HepG2 (cell line): Measurements from ENCODE around the gene SLC17A9. TPM values are rescaled to one million over a fixed set of nuclear protein-coding genes. Genes with fewer than 3 reads are reported as not detected.

ENCODE experiments used
- ATAC-seq: fragments of 200-7000 bp; cut with Tn5 transposase; 3 replicates; pipeline ENCODE4 v1.9.1; 2020; ENCODE audit warnings: mild to moderate bottlenecking, moderate library complexity
- BruUV-seq: library from RNA; stranded (reverse); fragments of 400-500 nt; replicated peaks from 2 replicates; lab custom pipeline; 2021; lab: Mats Ljungman, UMichigan
- CTCF ChIA-PET: fragments of 300-600 bp; formaldehyde crosslinking; extraction: SDS; loops from one replicate; lab custom pipeline; 2021; ENCODE audit warnings: low total read pairs, inconsistent platforms, low intra/inter-chr PET ratio; lab: Yijun Ruan, JAX
- POLR2A ChIA-PET: fragments of 350-600 bp; sonication (Branson Sonifier 250); formaldehyde crosslinking; loops from one replicate; lab custom pipeline; 2020; ENCODE audit warnings: antibody characterized with exemption, inconsistent platforms; lab: Yijun Ruan, JAX
- DNase-seq: peaks from one replicate; pipeline ENCODE4 v3.0.0-alpha.2; 2015; ENCODE audit warnings: low spot score
- FAIRE-seq: peaks from 3 replicates; lab custom pipeline; 2011; peaks lifted over from hg19 to GRCh38; lab: Jason Lieb, UNC
- H2AFZ ChIP-seq: one replicate; pipeline ENCODE4 v1.6.1; 2011; ENCODE audit warnings: low read length, inconsistent platforms
- H3K27ac ChIP-seq: fragments of 300-600 bp; 3 replicates; pipeline ENCODE4 v1.8.0; 2011; ENCODE audit warnings: mixed run types, mild to moderate bottlenecking, mixed read lengths, low read length, inconsistent platforms; ENCODE audit not compliant: insufficient read depth; ENCODE audit errors: extremely low read length
- H3K27me3 ChIP-seq, 2 experiments: fragments of 200-600 bp in 1 of 2; 2 replicates in 1 of 2; 3 replicates in 1 of 2; pipeline versions ENCODE4 v1.6.0 to v1.8.0; 2011; ENCODE audit warnings: low read length in 2 of 2, mild to moderate bottlenecking in 2 of 2, moderate library complexity in 2 of 2, inconsistent platforms in 1 of 2; ENCODE audit not compliant: insufficient read depth in 2 of 2, control insufficient read depth in 1 of 2
- H3K36me3 ChIP-seq, 2 experiments: fragments of 200-600 bp in 1 of 2; replicated peaks in 1 of 2; 2 replicates in 1 of 2; 3 replicates in 1 of 2; pipeline versions ENCODE4 v1.5.1 to v1.8.0; 2011; ENCODE audit warnings: low read length in 2 of 2, inconsistent platforms in 1 of 2; ENCODE audit not compliant: insufficient read depth in 2 of 2, control insufficient read depth in 1 of 2
- H3K4me1 ChIP-seq: 2 replicates; pipeline ENCODE4 v1.5.1; 2012; ENCODE audit warnings: low read length, inconsistent platforms; ENCODE audit not compliant: insufficient read depth
- H3K4me2 ChIP-seq: 2 replicates; pipeline ENCODE4 v1.6.0; 2011; ENCODE audit warnings: low read depth, low read length, inconsistent platforms
- H3K4me3 ChIP-seq, 3 experiments: fragments of 200-600 bp in 1 of 3; sonication (generic), shearing (Covaris generic) in 1 of 3; replicated peaks in 1 of 3; 2 replicates each; pipeline ENCODE4 v1.5.1; 2011 to 2016; ENCODE audit warnings: low read length in 3 of 3, inconsistent platforms in 2 of 3, low read depth in 2 of 3, mild to moderate bottlenecking in 2 of 3, control low read depth in 1 of 3, mixed read lengths in 1 of 3; ENCODE audit not compliant: insufficient read depth in 1 of 3
- H3K79me2 ChIP-seq: one replicate; pipeline ENCODE4 v1.6.1; 2011; ENCODE audit warnings: low read length, inconsistent platforms; ENCODE audit not compliant: insufficient read depth
- H3K9ac ChIP-seq: 2 replicates; pipeline ENCODE4 v1.6.0; 2011; ENCODE audit warnings: mild to moderate bottlenecking, low read depth, low read length, inconsistent platforms; ENCODE audit not compliant: insufficient read depth
- H3K9me3 ChIP-seq: 2 replicates; pipeline ENCODE4 v1.5.1; 2012; ENCODE audit warnings: mild to moderate bottlenecking, low read length
- H4K20me1 ChIP-seq: 2 replicates; pipeline ENCODE4 v1.6.0; 2011; ENCODE audit warnings: inconsistent platforms, mild to moderate bottlenecking, low read length, moderate library complexity; ENCODE audit not compliant: insufficient read depth
- AGO1 ChIP-seq: fragments of 200-400 bp; formaldehyde crosslinking; IDR thresholded peaks from 2 replicates; pipeline ENCODE4 v1.6.1; 2017; ENCODE audit warnings: mild to moderate bottlenecking, low read depth, low read length, moderate library complexity; ENCODE audit not compliant: poor library complexity, severe bottlenecking
- CREB1 ChIP-seq, 2 experiments: fragments of 450-650 bp in 1 of 2; IDR thresholded peaks; 2 replicates each; pipeline ENCODE4 v1.6.1; 2016 to 2017; ENCODE audit warnings: control low read depth in 1 of 2, mild to moderate bottlenecking in 1 of 2, missing compliant biosample characterization in 1 of 2, missing genetic modification characterization in 1 of 2
- EED ChIP-seq: sonication (generic); formaldehyde crosslinking; IDR thresholded peaks from 2 replicates; pipeline ENCODE4 v1.5.0; 2020; ENCODE audit warnings: mild to moderate bottlenecking, missing genetic modification reagents
- EZH2 ChIP-seq: conservative IDR thresholded peaks from 2 replicates; pipeline ENCODE4 v1.6.1; 2012; ENCODE audit warnings: mild to moderate bottlenecking, low read depth, low read length, moderate library complexity
- MAFF ChIP-seq: IDR thresholded peaks from 2 replicates; pipeline ENCODE4 v1.6.1; 2011; ENCODE audit warnings: low read depth, low read length, improper control_type of control experiment
- MAFG ChIP-seq: sonication (generic); formaldehyde crosslinking; IDR thresholded peaks from 2 replicates; pipeline ENCODE4 v1.5.1; 2020; ENCODE audit warnings: mild to moderate bottlenecking, missing genetic modification reagents
- MAFK ChIP-seq, 2 experiments: IDR thresholded peaks in 1 of 2; conservative IDR thresholded peaks in 1 of 2; 2 replicates each; pipeline ENCODE4 v1.6.1; 2011; ENCODE audit warnings: improper control_type of control experiment in 2 of 2, low read length in 2 of 2
- NR2F6 ChIP-seq, 2 experiments: IDR thresholded peaks; 2 replicates each; pipeline ENCODE4 v1.6.1; 2016; ENCODE audit warnings: antibody characterized with exemption in 1 of 2, mild to moderate bottlenecking in 1 of 2
- RFX5 ChIP-seq: IDR thresholded peaks from 2 replicates; pipeline ENCODE4 v1.6.1; 2011; ENCODE audit warnings: low read depth, low read length, improper control_type of control experiment
- TMF1 ChIP-seq: sonication (generic); formaldehyde crosslinking; IDR thresholded peaks from 2 replicates; pipeline ENCODE4 v1.8.1; 2022; ENCODE audit warnings: low read depth, missing genetic modification reagents
- ZNF280B ChIP-seq: sonication (generic); formaldehyde crosslinking; IDR thresholded peaks from 2 replicates; pipeline ENCODE4 v1.5.0; 2020; ENCODE audit warnings: missing genetic modification reagents, mild to moderate bottlenecking, borderline replicate concordance
- ZNF724P ChIP-seq: sonication (generic); formaldehyde crosslinking; IDR thresholded peaks from 2 replicates; pipeline ENCODE4 v1.8.0; 2022; ENCODE audit warnings: missing genetic modification reagents, borderline replicate concordance
- WGBS: methylation state at CpG from one replicate; pipeline ENCODE4 v1.1.6; 2017; ENCODE audit warnings: low lambda C conversion rate; 5-methylcytosine and 5-hydroxymethylcytosine counted together
- in situ Hi-C: cut with HindIII; loops from 2 replicates; pipeline ENCODE4 v1.10.0; 2017; ENCODE audit warnings: low pct_unique_long_range_greater_than_20kb; ENCODE audit not compliant: extremely low pct_ligation_motif_present
- intact Hi-C: fragments of 100-400 bp; cut with micrococcal nuclease; formaldehyde crosslinking; loops from one replicate; pipeline ENCODE4 v1.10.0; 2022; ENCODE audit not compliant: unreplicated experiment
- polyA plus RNA-seq, 8 experiments: library from polyadenylated mRNA; depleted of rRNA in 3 of 8; stranded (reverse) in 7 of 8; unstranded in 1 of 8; fragments of >200 nt; fragmentation: Illumina TruSeq in 4 of 8; extraction: Trizol in 4 of 8; gene quantifications; 2 replicates each; pipeline versions ENCODE4 v1.2.1 to v1.2.3, GENCODE V29; 2011 to 2016; ENCODE audit warnings: low read depth in 4 of 8, missing spikeins in 1 of 8, mixed read lengths in 1 of 8; ENCODE audit not compliant: insufficient read depth in 1 of 8
- total RNA-seq, 5 experiments: library from RNA; depleted of rRNA; stranded (reverse); fragments of >200 nt; fragmentation: Illumina TruSeq; extraction: Trizol; gene quantifications; 2 replicates each; pipeline ENCODE4 v1.2.3, GENCODE V29; 2016; ENCODE audit warnings: low read depth in 1 of 5

The SLC17A9 gene
- total and polyA plus RNA-seq, 2 of the 13 experiments (the other 11 are each of a cell fraction or from before 2014, with no cell fraction given) = 110 to 191 TPM

GRCh38 chr20:63016514-63017075 lies 64.1 kb downstream of the SLC17A9 start:
- H2AFZ ChIP-seq = no peak overlapping the region
- peak; percentile 0 for TF ChIP-seq AGO1
- no peak for TF ChIP-seq ZNF724P
- 0 out of 2 replicates have a peak, but pooled peaks have one; percentile 30 for TF ChIP-seq ZNF280B
- peak; percentile 88 for TF ChIP-seq EZH2
- TF ChIP-seq MAFK (conservative IDR thresholded peaks at IDR 0.05 in 1 of 2, IDR thresholded peaks at IDR 0.05 in 1 of 2; ENCODE audit: low read length in 2 of 2) = peak; percentile 99 to 100
- peak; percentile 34; the same call in 1 of the 2 replicates for TF ChIP-seq RFX5
- TF ChIP-seq TMF1 (CRISPR knock-in tag) = no peak
- TF ChIP-seq CREB1 (IDR thresholded peaks at IDR 0.05) = peak; percentile 81
- no peak for TF ChIP-seq CREB1 (CRISPR knock-in tag; IDR thresholded peaks at IDR 0.05)
- 0 out of 2 replicates have a peak, but pooled peaks have one; percentile 24 for TF ChIP-seq EED (CRISPR knock-in tag)
- peak; percentile 99 for TF ChIP-seq MAFF
- TF ChIP-seq NR2F6 (IDR thresholded peaks at IDR 0.05) = no peak
- TF ChIP-seq NR2F6 (CRISPR knock-in tag; IDR thresholded peaks at IDR 0.05) = no peak
- peak; percentile 56; the same call in 1 of the 2 replicates for TF ChIP-seq MAFG
- TF ChIP-seq, all 625 proteins: peak for 9
- Histone ChIP-seq H3K9me3 (peaks cover 8% of the 10 kb centered on the region; the same call in 1 of the 2 replicates), H4K20me1 (peaks cover 6% of the 10 kb centered on the region; the same call in 1 of the 2 replicates), H3K4me2 (no peak overlapping the region), H3K27me3 (peaks cover 48 to 94% of the 10 kb centered on the region in 2 experiments), H3K36me3 (no peaks in the 10 kb centered on the region), H3K79me2 (no peaks in the 10 kb centered on the region), H3K9ac (no peak overlapping the region), H3K27ac (no peak overlapping the region), H3K4me1 (no peaks in the 10 kb centered on the region), H3K4me3 (no peak overlapping the region)
- in situ Hi-C loops = no loop called here
- BruUV-seq = no TSS peak
- ATAC-seq = peak; percentile 5
- 9% methylated on average over 14 of the region's 14 CpGs for WGBS
- ChIA-PET CTCF (no interaction called here), POLR2A (no interaction called here)
- FAIRE-seq = no peak
- DNase-seq = no peak
- intact Hi-C loops = no loop called here
